Activated T-cell treated with anti-CD3 and anti-CD28 coated beads, Interleukin-2, amount 50 U/mL, for 4 hours (primary cell): ENCODE data around the gene EPRS1. TPM values are rescaled to one million over a fixed set of nuclear protein-coding genes. Genes with fewer than 3 reads are reported as not detected.

Source experiments
- ATAC-seq, 2 donors: fragments of 200-7000 bp; cut with Tn5 transposase; one replicate each; pipeline ENCODE4 v1.10.0; 2021
- DNase-seq: peaks from one replicate; pipeline ENCODE4 v3.0.0-alpha.2; 2020
- H3K27me3 Mint-ChIP-seq: one replicate; pipeline ENCODE4 v1.8.0; 2021; ENCODE audit warnings: low read depth, mixed read lengths
- H3K36me3 Mint-ChIP-seq: one replicate; pipeline ENCODE4 v1.8.0; 2022; ENCODE audit warnings: mixed read lengths; ENCODE audit not compliant: insufficient read depth
- H3K4me1 Mint-ChIP-seq: one replicate; pipeline ENCODE4 v1.8.0; 2021; ENCODE audit warnings: low read depth, mixed read lengths
- H3K4me3 Mint-ChIP-seq: one replicate; pipeline ENCODE4 v1.8.0; 2021; ENCODE audit warnings: mild to moderate bottlenecking, moderate library complexity, mixed read lengths
- H3K9me3 Mint-ChIP-seq: one replicate; pipeline ENCODE4 v1.8.0; 2021; ENCODE audit warnings: mixed read lengths
- total RNA-seq, 3 donors: library from RNA; stranded (reverse); gene quantifications; one replicate each; pipeline ENCODE4 v1.2.1, GENCODE V29; 2021

Gene EPRS1
- total RNA-seq, 3 donors from 2014 or later = 187 to 217 (median 208) TPM

DNA sequence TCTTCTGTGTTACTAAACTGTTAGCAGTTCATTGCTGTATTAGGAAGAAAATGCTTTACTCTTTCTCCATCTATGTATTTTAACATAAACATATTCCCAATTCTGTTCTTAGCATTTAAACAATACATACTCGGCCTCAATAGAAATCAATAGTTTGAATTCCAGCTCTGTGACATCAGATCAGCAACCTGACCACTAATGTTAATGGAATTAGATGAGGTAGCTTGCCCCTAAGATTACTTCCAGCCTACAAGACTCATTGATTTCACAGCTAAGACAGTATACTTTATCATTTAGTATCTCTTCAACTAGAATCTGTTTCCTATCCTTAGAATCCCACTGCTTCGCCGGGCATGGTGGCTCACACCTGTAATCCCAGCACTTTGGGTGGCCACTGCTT is 38.9 kb downstream of the EPRS1 start:
- DNase-seq (no peak), ATAC-seq (no peak)
- Mint-ChIP-seq H3K9me3 (no peaks in the 10 kb centered on the region), H3K4me3 (no peak overlapping the region), H3K36me3 (peaks cover 40% of the 10 kb centered on the region), H3K27me3 (no peaks in the 10 kb centered on the region), H3K4me1 (peaks cover 3% of the 10 kb centered on the region)

DNA sequence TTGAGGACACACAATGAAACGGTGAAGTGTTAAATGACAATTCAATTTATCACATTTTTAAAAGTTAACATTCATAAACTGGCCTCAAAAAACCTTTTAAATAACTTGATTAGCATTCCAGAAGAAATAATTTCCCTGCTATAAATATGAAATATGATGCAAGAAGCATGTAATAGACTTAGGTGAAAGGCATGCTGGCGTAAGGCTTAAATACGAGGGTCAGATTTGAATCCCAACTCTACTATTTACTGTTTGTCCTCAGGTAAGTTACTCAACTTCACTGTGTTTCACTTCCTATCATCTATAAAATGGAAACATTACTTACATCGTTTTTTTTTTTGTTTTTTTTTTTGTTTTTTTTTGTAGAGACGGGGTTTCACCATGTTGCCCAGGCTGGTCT is 40.8 kb downstream of the EPRS1 start:
- H3K27me3 Mint-ChIP-seq = no peaks in the 10 kb centered on the region
- H3K4me3 Mint-ChIP-seq = no peak overlapping the region
- no peak for DNase-seq
- H3K36me3 Mint-ChIP-seq = peaks cover 38% of the 10 kb centered on the region
- ATAC-seq = no peak
- H3K9me3 Mint-ChIP-seq = no peaks in the 10 kb centered on the region
- no peaks in the 10 kb centered on the region for H3K4me1 Mint-ChIP-seq

DNA sequence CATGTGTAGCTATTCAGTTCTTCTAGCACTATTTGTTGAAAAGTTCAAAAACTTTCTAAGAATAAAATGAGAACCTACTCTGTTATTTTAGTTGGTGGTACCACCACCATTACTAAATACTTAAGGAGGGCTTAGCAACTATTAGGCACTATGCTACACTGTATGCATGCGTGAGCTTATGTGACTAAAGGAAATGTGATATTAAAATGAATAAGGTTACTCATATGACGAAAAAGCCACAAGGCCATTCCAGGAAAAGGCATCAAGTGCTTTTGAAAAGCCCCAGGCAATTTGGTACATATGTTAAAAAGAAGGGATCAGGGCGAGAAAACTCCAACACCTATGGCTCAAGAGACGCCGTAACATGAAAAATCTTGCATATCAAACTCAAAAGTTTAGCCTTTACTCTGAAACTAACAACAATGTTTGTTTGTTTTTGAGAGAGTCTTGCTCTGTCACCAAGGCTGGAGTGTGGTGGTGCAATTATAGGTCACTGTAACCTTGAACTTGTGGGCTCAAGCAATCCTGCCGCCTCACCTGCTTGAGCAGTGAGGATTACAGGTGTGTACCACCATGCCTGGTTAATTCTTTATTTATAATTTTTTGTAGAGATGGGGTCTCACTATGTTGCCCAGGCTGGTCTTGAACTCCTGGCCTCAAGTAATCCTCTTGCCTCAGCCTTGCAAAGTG is 42.5 kb downstream of the EPRS1 start:
- H3K4me1 Mint-ChIP-seq = no peaks in the 10 kb centered on the region
- no peaks in the 10 kb centered on the region for H3K9me3 Mint-ChIP-seq
- H3K27me3 Mint-ChIP-seq = no peaks in the 10 kb centered on the region
- no peak for DNase-seq
- H3K36me3 Mint-ChIP-seq = peaks cover 37% of the 10 kb centered on the region
- no peak for ATAC-seq
- H3K4me3 Mint-ChIP-seq = no peak overlapping the region

DNA sequence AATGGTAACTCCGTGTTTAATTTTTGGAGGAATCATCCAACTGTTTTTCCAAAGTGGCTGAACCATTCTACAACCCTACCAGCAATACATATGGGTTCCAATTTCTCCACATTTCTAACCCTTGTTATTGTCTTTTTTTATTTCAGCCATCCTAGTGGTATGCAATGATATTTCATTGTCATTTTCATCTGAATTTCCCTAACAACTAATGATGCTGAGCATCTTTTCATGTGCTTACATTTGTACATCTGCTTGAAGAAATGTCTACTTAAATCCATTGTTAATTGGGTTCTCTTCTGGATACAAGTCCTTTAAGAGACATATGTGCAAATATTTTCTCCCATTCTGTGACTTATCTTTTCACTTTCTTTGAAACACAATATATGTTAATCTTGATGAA is 43.3 kb downstream of the EPRS1 start:
- no peak overlapping the region for H3K4me3 Mint-ChIP-seq
- H3K36me3 Mint-ChIP-seq = peaks cover 39% of the 10 kb centered on the region
- H3K27me3 Mint-ChIP-seq = no peaks in the 10 kb centered on the region
- no peaks in the 10 kb centered on the region for H3K9me3 Mint-ChIP-seq
- DNase-seq (no peak), ATAC-seq (no peak)
- H3K4me1 Mint-ChIP-seq = no peaks in the 10 kb centered on the region

DNA sequence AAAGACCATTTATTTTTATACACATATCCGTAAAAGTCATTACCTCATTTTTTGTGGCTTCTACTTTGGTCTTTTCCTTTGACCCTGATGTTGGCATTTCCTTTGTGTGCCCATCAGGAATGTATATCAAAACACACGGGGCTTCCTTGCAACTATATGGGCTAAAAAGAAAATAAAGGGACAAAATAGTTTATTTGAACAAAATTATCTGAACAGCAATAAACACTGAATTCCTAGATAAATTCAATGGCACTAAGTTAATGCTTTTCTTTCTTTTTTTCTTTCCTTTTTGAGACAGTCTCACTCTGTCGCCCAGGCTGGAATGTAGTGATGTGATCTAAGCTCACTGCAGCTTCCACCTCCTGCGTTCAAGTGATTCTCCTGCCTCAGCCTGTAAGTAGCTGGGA is 45.2 kb downstream of the EPRS1 start:
- H3K27me3 Mint-ChIP-seq = no peaks in the 10 kb centered on the region
- ATAC-seq (no peak), DNase-seq (no peak)
- no peaks in the 10 kb centered on the region for H3K4me1 Mint-ChIP-seq
- no peaks in the 10 kb centered on the region for H3K9me3 Mint-ChIP-seq
- H3K4me3 Mint-ChIP-seq = no peak overlapping the region
- peaks cover 45% of the 10 kb centered on the region for H3K36me3 Mint-ChIP-seq

DNA sequence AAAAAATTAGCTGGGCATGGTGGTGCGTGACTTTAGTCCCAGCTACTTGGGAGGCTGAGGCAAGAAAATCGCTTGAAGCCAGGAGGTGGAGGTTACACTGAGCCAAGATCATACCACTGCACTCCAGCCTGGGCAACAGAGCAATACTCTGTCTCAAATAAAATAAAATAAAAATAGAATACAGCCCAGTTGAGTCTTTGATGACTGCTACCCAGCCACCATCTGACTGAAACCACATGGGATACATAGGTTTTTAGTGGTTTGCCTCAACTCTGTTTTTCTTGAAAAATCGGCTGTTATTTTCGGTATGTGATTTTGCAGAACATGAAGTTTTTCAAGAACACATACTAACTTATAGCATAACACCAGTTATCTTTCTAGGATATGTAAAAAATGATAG is 46.5 kb downstream of the EPRS1 start:
- H3K9me3 Mint-ChIP-seq = no peaks in the 10 kb centered on the region
- ATAC-seq (no peak), DNase-seq (no peak)
- no peaks in the 10 kb centered on the region for H3K4me1 Mint-ChIP-seq
- H3K36me3 Mint-ChIP-seq = peaks cover 53% of the 10 kb centered on the region
- no peak overlapping the region for H3K4me3 Mint-ChIP-seq
- H3K27me3 Mint-ChIP-seq = no peaks in the 10 kb centered on the region

Other genes with a start within 250 kb of the EPRS1 start
- gene SLC30A10, start 117.9 kb downstream of the EPRS1 start, total RNA-seq = not detected
- gene BPNT1, start 43.3 kb upstream of the EPRS1 start, total RNA-seq = 10 to 100 TPM; 25.5 to 29.4 (median 28.2) TPM
- 10 to 100 TPM; 60.6 to 65.7 (median 63.0) TPM for gene IARS2, start 47.6 kb upstream of the EPRS1 start, total RNA-seq
- gene RAB3GAP2, start 225.9 kb upstream of the EPRS1 start, total RNA-seq = 10 to 100 TPM; 34.9 to 37.2 (median 36.1) TPM